Activated CD4-positive, CD25-positive, alpha-beta regulatory T cell treated with anti-CD3 and anti-CD28 coated beads, Interleukin-2, amount 50 U/mL, for 24 hours (primary cell): ENCODE measurements around the gene OR2A25.

Experiments used
- ATAC-seq, 2 donors: fragments of 150-1000 bp; cut with Tn5 transposase; one replicate each; pipeline ENCODE4 v1.10.0; 2021; ENCODE audit warnings: mild to moderate bottlenecking in 1 of 2, moderate library complexity in 1 of 2

Gene OR2A25

GRCh38 chr7:144074374-144074773 is 4.8 kb downstream of the OR2A25 start:
- no peak for ATAC-seq

- ATAC-seq = no peak
Observed at GRCh38 chr7:144085978-144086377, 16.4 kb downstream of the OR2A25 start, which contains the start of gene OR2A12. Gene OR2A12 (plus strand): TSS chr7:144086278. CDS start chr7:144095108, 8,830 bp downstream.

- no peak for ATAC-seq
Observed at GRCh38 chr7:144086730-144087129, 17.1 kb downstream of the OR2A25 start.

- no peak for ATAC-seq
Observed at GRCh38 chr7:144087230-144087629, 17.6 kb downstream of the OR2A25 start.

- no peak for ATAC-seq
Observed at GRCh38 chr7:144090667-144091066, 21.1 kb downstream of the OR2A25 start.

GRCh38 chr7:144098776-144099175 is 29.2 kb downstream of the OR2A25 start:
- no peak for ATAC-seq

- no peak for ATAC-seq
Observed at GRCh38 chr7:144100607-144101006, 31.0 kb downstream of the OR2A25 start.

- ATAC-seq = no peak
Observed at GRCh38 chr7:144102041-144102440, 32.4 kb downstream of the OR2A25 start.

GRCh38 chr7:144105211-144105610 is 35.6 kb downstream of the OR2A25 start:
- ATAC-seq = no peak

- ATAC-seq = no peak
Observed at GRCh38 chr7:144109283-144109682, 39.7 kb downstream of the OR2A25 start, which contains the start of gene OR2A2. Gene OR2A2 (plus strand): TSS chr7:144109583. CDS start chr7:144109583, 0 bp downstream.

- no peak for ATAC-seq
Observed at GRCh38 chr7:144110272-144110671, 40.7 kb downstream of the OR2A25 start.

GRCh38 chr7:144113651-144114050 is 44.0 kb downstream of the OR2A25 start:
- no peak for ATAC-seq

- ATAC-seq = no peak
Observed at GRCh38 chr7:144118341-144118740, 48.7 kb downstream of the OR2A25 start.

GRCh38 chr7:144122876-144123275 is 53.3 kb downstream of the OR2A25 start, which contains the start of gene OR2A14:
Gene OR2A14 (plus strand): TSS chr7:144123176. CDS start chr7:144129113, 5,937 bp downstream.
- no peak for ATAC-seq
